ENCODE results near the gene ZNF32. TPM values are rescaled to one million over a fixed set of nuclear protein-coding genes. Genes with fewer than 3 reads are reported as not detected.
"Not testable (repeated sequence)": the region's sequence is repeated elsewhere in the genome, so short reads cannot be mapped to it uniquely, and the experiment has no call there.

ZNF32 gene
- total and polyA plus RNA-seq, 2 experiments from 2014 or later, result 15.8 to 26.1 TPM

DNA sequence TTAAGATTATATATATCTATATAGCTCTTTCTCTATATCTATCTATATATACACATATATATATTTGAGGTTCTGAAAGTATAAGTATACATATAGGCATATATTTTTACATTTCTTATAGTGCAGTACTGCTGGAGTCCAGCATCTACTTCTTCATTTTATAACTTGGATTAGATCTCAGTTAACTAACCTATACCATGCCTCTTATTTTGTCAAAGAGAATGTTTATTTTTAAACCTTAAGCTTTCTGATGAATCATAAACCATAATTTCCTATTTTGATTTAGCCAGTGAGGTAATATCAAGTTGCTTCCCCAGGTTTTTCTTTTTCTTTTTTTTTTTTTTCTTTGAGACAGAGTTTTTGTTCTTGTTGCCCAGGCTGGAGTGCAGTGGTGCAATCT, 8.1 kb downstream of the ZNF32 start (continued):
- TF ChIP-seq ETS1 (IDR thresholded peaks at IDR 0.05) (no peak), ZNF331 (CRISPR knock-in tag; IDR thresholded peaks at IDR 0.05; ENCODE audit: low read depth) (no peak), CREB1 (CRISPR knock-in tag; IDR thresholded peaks at IDR 0.05; ENCODE audit: low read depth) (no peak)

DNA sequence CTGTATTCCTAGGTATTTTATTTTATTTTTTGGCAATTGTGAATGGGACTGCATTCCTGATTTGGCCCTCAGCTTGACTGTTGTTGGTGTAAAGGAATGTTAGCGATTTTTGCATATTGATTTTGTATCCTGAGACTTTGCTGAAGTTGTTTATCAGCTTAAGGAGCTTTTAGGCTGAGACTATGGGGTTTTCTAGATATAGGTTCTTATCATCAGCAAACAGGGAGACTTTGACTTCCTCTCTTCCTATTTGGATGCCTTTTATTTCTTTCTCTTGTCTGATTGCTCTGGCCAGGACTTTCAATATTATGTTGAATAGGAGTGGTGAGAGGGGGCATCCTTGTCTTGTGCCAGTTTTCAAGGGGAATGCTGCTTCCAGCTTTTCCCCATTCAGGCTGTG, 12.9 kb downstream of the ZNF32 start:
- ATAC-seq; DNase-seq (ENCODE audit: low spot score): not testable (repeated sequence)

GRCh38 chr10:43628956-43629355, 19.7 kb downstream of the ZNF32 start:
- Histone ChIP-seq H3F3A (replicated peaks; ENCODE audit: low read depth) (no peaks in the 10 kb centered on the region), H3K79me2 (replicated peaks; ENCODE audit: insufficient read depth) (no peaks in the 10 kb centered on the region), H4K20me1 (replicated peaks; ENCODE audit: insufficient read depth) (no peaks in the 10 kb centered on the region), H3K27ac (ENCODE audit: low read depth) (no peak overlapping the region), H3K4me3 (no peak overlapping the region), H2AFZ (no peak overlapping the region), H3K4me2 (no peak overlapping the region), H3K36me3 (ENCODE audit: insufficient read depth) (no peaks in the 10 kb centered on the region), H3K9me2 (ENCODE audit: insufficient read depth) (peaks cover 17% of the 10 kb centered on the region), H3K27me3 (ENCODE audit: insufficient read depth) (no peaks in the 10 kb centered on the region), H3K4me1 (ENCODE audit: insufficient read depth) (no peaks in the 10 kb centered on the region)
- Mint-ChIP-seq H3K4me3 (no peak overlapping the region), H3K4me1 (no peaks in the 10 kb centered on the region), H3K27ac (no peak overlapping the region), H3K36me3 (ENCODE audit: low read depth) (peaks cover 6% of the 10 kb centered on the region; the same call in 1 of the 3 replicates), H3K9me3 (peaks cover 33% of the 10 kb centered on the region), H3K27me3 (ENCODE audit: insufficient read depth, low read depth, poor library complexity) (no peaks in the 10 kb centered on the region)
- no peak for DNase-seq (ENCODE audit: low spot score)
- TF ChIP-seq, protein P1, sequence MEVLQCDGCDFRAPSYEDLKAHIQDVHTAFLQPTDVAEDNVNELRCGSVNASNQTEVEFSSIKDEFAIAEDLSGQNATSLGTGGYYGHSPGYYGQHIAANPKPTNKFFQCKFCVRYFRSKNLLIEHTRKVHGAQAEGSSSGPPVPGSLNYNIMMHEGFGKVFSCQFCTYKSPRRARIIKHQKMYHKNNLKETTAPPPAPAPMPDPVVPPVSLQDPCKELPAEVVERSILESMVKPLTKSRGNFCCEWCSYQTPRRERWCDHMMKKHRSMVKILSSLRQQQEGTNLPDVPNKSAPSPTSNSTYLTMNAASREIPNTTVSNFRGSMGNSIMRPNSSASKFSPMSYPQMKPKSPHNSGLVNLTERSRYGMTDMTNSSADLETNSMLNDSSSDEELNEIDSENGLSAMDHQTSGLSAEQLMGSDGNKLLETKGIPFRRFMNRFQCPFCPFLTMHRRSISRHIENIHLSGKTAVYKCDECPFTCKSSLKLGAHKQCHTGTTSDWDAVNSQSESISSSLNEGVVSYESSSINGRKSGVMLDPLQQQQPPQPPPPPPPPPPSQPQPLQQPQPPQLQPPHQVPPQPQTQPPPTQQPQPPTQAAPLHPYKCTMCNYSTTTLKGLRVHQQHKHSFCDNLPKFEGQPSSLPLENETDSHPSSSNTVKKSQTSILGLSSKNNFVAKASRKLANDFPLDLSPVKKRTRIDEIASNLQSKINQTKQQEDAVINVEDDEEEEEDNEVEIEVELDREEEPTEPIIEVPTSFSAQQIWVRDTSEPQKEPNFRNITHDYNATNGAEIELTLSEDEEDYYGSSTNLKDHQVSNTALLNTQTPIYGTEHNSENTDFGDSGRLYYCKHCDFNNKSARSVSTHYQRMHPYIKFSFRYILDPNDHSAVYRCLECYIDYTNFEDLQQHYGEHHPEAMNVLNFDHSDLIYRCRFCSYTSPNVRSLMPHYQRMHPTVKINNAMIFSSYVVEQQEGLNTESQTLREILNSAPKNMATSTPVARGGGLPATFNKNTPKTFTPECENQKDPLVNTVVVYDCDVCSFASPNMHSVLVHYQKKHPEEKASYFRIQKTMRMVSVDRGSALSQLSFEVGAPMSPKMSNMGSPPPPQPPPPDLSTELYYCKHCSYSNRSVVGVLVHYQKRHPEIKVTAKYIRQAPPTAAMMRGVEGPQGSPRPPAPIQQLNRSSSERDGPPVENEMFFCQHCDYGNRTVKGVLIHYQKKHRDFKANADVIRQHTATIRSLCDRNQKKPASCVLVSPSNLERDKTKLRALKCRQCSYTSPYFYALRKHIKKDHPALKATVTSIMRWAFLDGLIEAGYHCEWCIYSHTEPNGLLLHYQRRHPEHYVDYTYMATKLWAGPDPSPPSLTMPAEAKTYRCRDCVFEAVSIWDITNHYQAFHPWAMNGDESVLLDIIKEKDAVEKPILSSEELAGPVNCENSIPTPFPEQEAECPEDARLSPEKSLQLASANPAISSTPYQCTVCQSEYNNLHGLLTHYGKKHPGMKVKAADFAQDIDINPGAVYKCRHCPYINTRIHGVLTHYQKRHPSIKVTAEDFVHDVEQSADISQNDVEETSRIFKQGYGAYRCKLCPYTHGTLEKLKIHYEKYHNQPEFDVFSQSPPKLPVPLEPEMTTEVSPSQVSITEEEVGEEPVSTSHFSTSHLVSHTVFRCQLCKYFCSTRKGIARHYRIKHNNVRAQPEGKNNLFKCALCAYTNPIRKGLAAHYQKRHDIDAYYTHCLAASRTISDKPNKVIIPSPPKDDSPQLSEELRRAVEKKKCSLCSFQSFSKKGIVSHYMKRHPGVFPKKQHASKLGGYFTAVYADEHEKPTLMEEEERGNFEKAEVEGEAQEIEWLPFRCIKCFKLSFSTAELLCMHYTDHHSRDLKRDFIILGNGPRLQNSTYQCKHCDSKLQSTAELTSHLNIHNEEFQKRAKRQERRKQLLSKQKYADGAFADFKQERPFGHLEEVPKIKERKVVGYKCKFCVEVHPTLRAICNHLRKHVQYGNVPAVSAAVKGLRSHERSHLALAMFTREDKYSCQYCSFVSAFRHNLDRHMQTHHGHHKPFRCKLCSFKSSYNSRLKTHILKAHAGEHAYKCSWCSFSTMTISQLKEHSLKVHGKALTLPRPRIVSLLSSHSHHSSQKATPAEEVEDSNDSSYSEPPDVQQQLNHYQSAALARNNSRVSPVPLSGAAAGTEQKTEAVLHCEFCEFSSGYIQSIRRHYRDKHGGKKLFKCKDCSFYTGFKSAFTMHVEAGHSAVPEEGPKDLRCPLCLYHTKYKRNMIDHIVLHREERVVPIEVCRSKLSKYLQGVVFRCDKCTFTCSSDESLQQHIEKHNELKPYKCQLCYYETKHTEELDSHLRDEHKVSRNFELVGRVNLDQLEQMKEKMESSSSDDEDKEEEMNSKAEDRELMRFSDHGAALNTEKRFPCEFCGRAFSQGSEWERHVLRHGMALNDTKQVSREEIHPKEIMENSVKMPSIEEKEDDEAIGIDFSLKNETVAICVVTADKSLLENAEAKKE (CRISPR knock-in tag; IDR thresholded peaks at IDR 0.05), result no peak
- no peak for TF ChIP-seq CTCF (conservative IDR thresholded peaks at IDR 0.05; ENCODE audit: low read depth in 2 of 2)
- no peak for TF ChIP-seq ZNF114 (CRISPR knock-in tag; IDR thresholded peaks at IDR 0.05)
- no peak for TF ChIP-seq ETS1 (IDR thresholded peaks at IDR 0.05)
- no peak for ATAC-seq

More for the DNA sequence above, 12.9 kb downstream of the ZNF32 start:
- H3K4me1 Mint-ChIP-seq; H3K36me3 ChIP-seq (ENCODE audit: insufficient read depth); H3K4me2 ChIP-seq; H3K27ac ChIP-seq (ENCODE audit: low read depth); H2AFZ ChIP-seq; H4K20me1 ChIP-seq (replicated peaks; ENCODE audit: insufficient read depth); H3K79me2 ChIP-seq (replicated peaks; ENCODE audit: insufficient read depth); H3K27me3 Mint-ChIP-seq (ENCODE audit: insufficient read depth, low read depth, poor library complexity); H3F3A ChIP-seq (replicated peaks; ENCODE audit: low read depth); H3K4me3 Mint-ChIP-seq; H3K4me3 ChIP-seq; H3K36me3 Mint-ChIP-seq (ENCODE audit: low read depth); H3K4me1 ChIP-seq (ENCODE audit: insufficient read depth); H3K27me3 ChIP-seq (ENCODE audit: insufficient read depth); H3K27ac Mint-ChIP-seq; H3K9me2 ChIP-seq (ENCODE audit: insufficient read depth): not testable (repeated sequence)
- H3K9me3 Mint-ChIP-seq, result peaks cover 57% of the 10 kb centered on the region
